ENCODE measurements around the gene WDR59.
"Not testable (repeated sequence)": the region's sequence is repeated elsewhere in the genome, so short reads cannot be mapped to it uniquely, and the experiment has no call there.

The WDR59 gene

GRCh38 chr16:74991593-74992403 is 6.9 kb upstream of the WDR59 start:
- Histone ChIP-seq H3K9ac (ENCODE audit: low read length) (no peak overlapping the region), H3K4me2 (ENCODE audit: low read depth, low read length) (no peak overlapping the region), H3K36me3 (replicated peaks; ENCODE audit: insufficient read depth, low read length) (no peaks in the 10 kb centered on the region), H3K9me3 (replicated peaks; ENCODE audit: insufficient read depth, low read length) (no peaks in the 10 kb centered on the region), H3K4me1 (ENCODE audit: low read length) (no peaks in the 10 kb centered on the region), H3K27ac (ENCODE audit: low read length) (no peak overlapping the region), H4K20me1 (ENCODE audit: insufficient read depth, low read length) (no peaks in the 10 kb centered on the region), H3K4me3 (ENCODE audit: low read length) (no peak overlapping the region), H2AFZ (ENCODE audit: low read length) (no peak overlapping the region), H3K9me2 (replicated peaks; ENCODE audit: insufficient read depth, low read length) (no peaks in the 10 kb centered on the region), H3K79me2 (ENCODE audit: low read length) (no peaks in the 10 kb centered on the region), H3F3A (ENCODE audit: insufficient read depth, low read length) (no peaks in the 10 kb centered on the region), H3K27me3 (replicated peaks; ENCODE audit: insufficient read depth, low read length) (no peaks in the 10 kb centered on the region)
- no peak for DNase-seq
- TF ChIP-seq EZH2phosphoT487 (IDR thresholded peaks at IDR 0.05; ENCODE audit: low read length), result no peak
- no peak for TF ChIP-seq CTCF (IDR thresholded peaks at IDR 0.05; ENCODE audit: low read length)
- no peak for TF ChIP-seq EZH2 (optimal IDR thresholded peaks at IDR 0.05; ENCODE audit: low read depth, low read length)

DNA sequence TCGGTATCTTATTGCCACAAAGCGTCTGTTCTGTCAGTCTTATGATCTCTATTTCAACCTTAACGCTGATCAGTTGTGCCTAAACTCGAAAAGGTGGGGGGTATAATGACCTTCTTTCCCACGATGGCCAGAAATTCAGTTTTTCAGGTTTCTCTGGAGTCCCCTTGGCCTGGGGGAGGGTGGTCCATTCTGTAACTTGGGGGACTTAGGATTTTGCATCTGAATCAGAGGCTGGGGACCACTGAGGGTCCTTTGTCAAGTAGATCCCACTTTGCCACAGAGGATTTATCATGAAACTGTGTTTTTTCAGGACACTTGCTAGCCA is 6.3 kb upstream of the WDR59 start:
- Histone ChIP-seq H3K9me2 (replicated peaks; ENCODE audit: insufficient read depth, low read length) (no peaks in the 10 kb centered on the region), H3K4me1 (ENCODE audit: low read length) (no peaks in the 10 kb centered on the region), H3K4me3 (ENCODE audit: low read length) (no peak overlapping the region), H3K9ac (ENCODE audit: low read length) (no peak overlapping the region), H3K9me3 (replicated peaks; ENCODE audit: insufficient read depth, low read length) (no peaks in the 10 kb centered on the region), H3F3A (ENCODE audit: insufficient read depth, low read length) (no peaks in the 10 kb centered on the region), H3K27me3 (replicated peaks; ENCODE audit: insufficient read depth, low read length) (no peaks in the 10 kb centered on the region), H3K4me2 (ENCODE audit: low read depth, low read length) (no peak overlapping the region), H3K27ac (ENCODE audit: low read length) (no peak overlapping the region), H3K36me3 (replicated peaks; ENCODE audit: insufficient read depth, low read length) (no peaks in the 10 kb centered on the region), H2AFZ (ENCODE audit: low read length) (no peak overlapping the region), H3K79me2 (ENCODE audit: low read length) (no peaks in the 10 kb centered on the region), H4K20me1 (ENCODE audit: insufficient read depth, low read length) (no peaks in the 10 kb centered on the region)
- TF ChIP-seq EZH2 (optimal IDR thresholded peaks at IDR 0.05; ENCODE audit: low read depth, low read length), result no peak
- no peak for TF ChIP-seq CTCF (IDR thresholded peaks at IDR 0.05; ENCODE audit: low read length)
- TF ChIP-seq EZH2phosphoT487 (IDR thresholded peaks at IDR 0.05; ENCODE audit: low read length), result no peak
- no peak for DNase-seq

DNA sequence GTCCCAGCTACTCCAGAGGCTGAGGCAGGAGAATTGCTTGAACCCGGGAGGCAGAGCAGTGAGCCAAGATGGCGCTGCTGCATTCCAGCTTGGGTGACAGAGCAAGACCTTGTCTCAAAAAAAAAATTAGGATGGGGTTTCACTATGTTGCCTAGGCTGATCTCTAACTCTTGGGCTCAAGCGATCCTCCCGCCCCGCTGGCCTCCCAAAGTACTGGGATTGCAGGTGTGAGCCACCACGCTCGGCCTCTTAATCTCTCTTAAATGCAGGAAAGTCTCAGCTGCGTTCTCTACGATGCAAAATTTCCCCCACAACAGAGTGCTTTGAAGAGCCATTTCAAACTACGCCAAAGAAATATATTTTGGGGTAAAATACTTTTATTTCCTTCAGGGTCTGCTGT is 5.9 kb upstream of the WDR59 start:
- H3K36me3 ChIP-seq (replicated peaks; ENCODE audit: insufficient read depth, low read length), result no peaks in the 10 kb centered on the region
- no peak overlapping the region for H3K4me3 ChIP-seq (ENCODE audit: low read length)
- no peaks in the 10 kb centered on the region for H3F3A ChIP-seq (ENCODE audit: insufficient read depth, low read length)
- no peaks in the 10 kb centered on the region for H3K9me2 ChIP-seq (replicated peaks; ENCODE audit: insufficient read depth, low read length)
- H3K9ac ChIP-seq (ENCODE audit: low read length), result no peak overlapping the region
- no peaks in the 10 kb centered on the region for H3K79me2 ChIP-seq (ENCODE audit: low read length)
- no peak for DNase-seq
- TF ChIP-seq EZH2 (optimal IDR thresholded peaks at IDR 0.05; ENCODE audit: low read depth, low read length), result no peak
- no peak for TF ChIP-seq EZH2phosphoT487 (IDR thresholded peaks at IDR 0.05; ENCODE audit: low read length)
- TF ChIP-seq CTCF (IDR thresholded peaks at IDR 0.05; ENCODE audit: low read length), result no peak
- H4K20me1 ChIP-seq (ENCODE audit: insufficient read depth, low read length), result no peaks in the 10 kb centered on the region
- no peaks in the 10 kb centered on the region for H3K9me3 ChIP-seq (replicated peaks; ENCODE audit: insufficient read depth, low read length)
- H2AFZ ChIP-seq (ENCODE audit: low read length), result no peak overlapping the region
- H3K4me2 ChIP-seq (ENCODE audit: low read depth, low read length), result no peak overlapping the region
- no peak overlapping the region for H3K27ac ChIP-seq (ENCODE audit: low read length)
- H3K27me3 ChIP-seq (replicated peaks; ENCODE audit: insufficient read depth, low read length), result no peaks in the 10 kb centered on the region
- no peaks in the 10 kb centered on the region for H3K4me1 ChIP-seq (ENCODE audit: low read length)

DNA sequence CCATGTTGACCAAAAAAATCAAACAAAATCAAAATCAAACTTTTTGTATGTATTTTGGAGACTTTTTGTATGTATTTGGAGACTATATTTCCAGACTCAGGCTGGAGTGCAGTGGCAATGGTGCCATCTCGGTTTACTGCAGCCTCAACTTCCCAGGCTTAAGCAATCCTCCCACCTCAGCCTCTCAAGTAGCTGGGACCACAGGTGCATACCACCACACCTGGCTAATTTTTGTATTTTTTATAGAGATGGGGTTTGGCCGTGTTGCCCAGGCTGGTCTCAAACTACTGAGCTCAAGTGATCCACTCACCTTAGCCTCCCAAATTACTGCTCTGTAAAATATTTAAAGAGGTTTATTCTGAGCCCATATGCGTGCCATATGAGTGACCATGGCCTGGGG is 4.9 kb upstream of the WDR59 start:
- H3K27me3 ChIP-seq (replicated peaks; ENCODE audit: insufficient read depth, low read length); H3K4me3 ChIP-seq (ENCODE audit: low read length); H3F3A ChIP-seq (ENCODE audit: insufficient read depth, low read length); H3K36me3 ChIP-seq (replicated peaks; ENCODE audit: insufficient read depth, low read length); H3K4me2 ChIP-seq (ENCODE audit: low read depth, low read length); H3K27ac ChIP-seq (ENCODE audit: low read length); H3K79me2 ChIP-seq (ENCODE audit: low read length); H4K20me1 ChIP-seq (ENCODE audit: insufficient read depth, low read length); DNase-seq; H3K9me2 ChIP-seq (replicated peaks; ENCODE audit: insufficient read depth, low read length); H3K9ac ChIP-seq (ENCODE audit: low read length); H2AFZ ChIP-seq (ENCODE audit: low read length); H3K4me1 ChIP-seq (ENCODE audit: low read length); H3K9me3 ChIP-seq (replicated peaks; ENCODE audit: insufficient read depth, low read length): not testable (repeated sequence)
